ENCODE data around the gene PBX2.
"Not testable (repeated sequence)": the region's sequence is repeated elsewhere in the genome, so short reads cannot be mapped to it uniquely, and the experiment has no call there.

PBX2 gene

GRCh38 chr6:32190054-32190851, at the start of gene PBX2:
Gene PBX2 (minus strand): TSS chr6:32190202. CDS start chr6:32189915, 287 bp downstream.
- DNase-seq (ENCODE audit: low spot score) = peak; percentile 82

- DNase-seq (ENCODE audit: low spot score) = no peak
These were observed 49.5 kb upstream of the PBX2 start for GRCh38 chr6:32239462-32239861.

- no peak for DNase-seq (ENCODE audit: low spot score)
These were observed 44.9 kb upstream of the PBX2 start for GRCh38 chr6:32234934-32235333.

- DNase-seq (ENCODE audit: low spot score) = no peak
These were observed 36.4 kb upstream of the PBX2 start for GRCh38 chr6:32226434-32226833.

- no peak for DNase-seq (ENCODE audit: low spot score)
These were observed 34.7 kb upstream of the PBX2 start for GRCh38 chr6:32224696-32225095.

GRCh38 chr6:32223258-32224235, 33.5 kb upstream of the PBX2 start, which contains the start of gene NOTCH4:
Gene NOTCH4 (minus strand): TSS chr6:32224067. CDS start chr6:32223928, 139 bp downstream.
- DNase-seq (ENCODE audit: low spot score) = no peak

GRCh38 chr6:32222333-32223230, 32.6 kb upstream of the PBX2 start:
- DNase-seq (ENCODE audit: low spot score) = no peak

GRCh38 chr6:32220021-32220420, 30.0 kb upstream of the PBX2 start:
- DNase-seq (ENCODE audit: low spot score) = no peak

- DNase-seq (ENCODE audit: low spot score) = no peak
These were observed 28.2 kb upstream of the PBX2 start for GRCh38 chr6:32218167-32218566.

GRCh38 chr6:32216998-32217397, 27.0 kb upstream of the PBX2 start:
- DNase-seq (ENCODE audit: low spot score) = no peak

- DNase-seq (ENCODE audit: low spot score) = no peak
These were observed 26.3 kb upstream of the PBX2 start for GRCh38 chr6:32216285-32216684.

GRCh38 chr6:32215617-32216016, 25.6 kb upstream of the PBX2 start:
- no peak for DNase-seq (ENCODE audit: low spot score)

- DNase-seq (ENCODE audit: low spot score) = no peak
These were observed 24.1 kb upstream of the PBX2 start for GRCh38 chr6:32214126-32214525.

- DNase-seq (ENCODE audit: low spot score) = no peak
These were observed 23.6 kb upstream of the PBX2 start for GRCh38 chr6:32213649-32214048.

- no peak for DNase-seq (ENCODE audit: low spot score)
These were observed 22.2 kb upstream of the PBX2 start for GRCh38 chr6:32212076-32212760.

- not testable (repeated sequence) for DNase-seq (ENCODE audit: low spot score)
These were observed 21.4 kb upstream of the PBX2 start for GRCh38 chr6:32211432-32211831.

GRCh38 chr6:32210191-32210601, 20.2 kb upstream of the PBX2 start:
- DNase-seq (ENCODE audit: low spot score) = no peak

- DNase-seq (ENCODE audit: low spot score) = no peak
These were observed 19.0 kb upstream of the PBX2 start for GRCh38 chr6:32208996-32209395.

GRCh38 chr6:32204268-32204715, 14.3 kb upstream of the PBX2 start:
- DNase-seq (ENCODE audit: low spot score) = no peak

GRCh38 chr6:32203426-32204267, 13.6 kb upstream of the PBX2 start:
- no peak for DNase-seq (ENCODE audit: low spot score)

Measured in COLO829 (cell line).